ENCODE measurements around the gene ANKRD55.

Gene ANKRD55

DNA sequence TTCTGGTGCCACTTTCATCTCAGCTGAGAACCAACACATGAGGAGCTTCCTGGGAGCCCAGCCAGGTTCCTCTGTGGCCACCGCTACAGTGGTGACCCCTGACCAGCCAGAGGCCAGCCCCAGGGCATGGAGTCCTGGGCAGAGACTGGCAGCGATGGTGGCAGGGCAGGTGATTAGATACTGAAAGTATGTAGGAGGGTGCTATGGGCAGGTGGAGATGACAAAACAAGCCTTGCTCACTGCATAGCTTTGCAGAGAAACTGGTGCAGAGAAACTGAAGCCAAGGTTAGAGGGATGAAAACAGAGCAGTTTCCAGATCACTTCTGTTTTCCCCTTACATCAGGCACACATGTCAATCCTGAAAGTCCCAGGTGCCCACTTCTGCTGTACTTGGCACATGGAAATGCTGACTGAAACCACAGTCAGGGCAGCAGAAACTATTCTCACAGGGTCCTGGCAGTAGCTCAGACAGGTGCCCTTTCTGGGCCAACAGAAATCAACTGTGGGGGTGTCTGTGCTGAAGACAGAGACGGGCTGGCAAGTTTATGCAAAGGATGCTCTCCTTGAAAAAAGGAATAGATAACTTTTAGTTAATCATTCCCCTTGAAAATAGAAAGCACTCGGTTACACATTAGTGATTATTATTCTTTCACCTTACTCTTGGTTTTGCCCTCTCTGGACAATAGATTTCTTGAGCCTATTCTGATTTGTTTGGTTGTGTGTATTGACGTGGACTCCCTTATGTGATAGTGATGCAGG lies 90.3 kb downstream of the ANKRD55 start:
- no peaks in the 10 kb centered on the region for H3K36me3 ChIP-seq (ENCODE audit: control insufficient read depth, insufficient read depth, low read length)
- H3K4me3 ChIP-seq (replicated peaks; ENCODE audit: low read depth, low read length) = no peak overlapping the region
- peak; percentile 10 for DNase-seq (ENCODE audit: extremely low read depth, insufficient read length)
- TF ChIP-seq, protein P1, sequence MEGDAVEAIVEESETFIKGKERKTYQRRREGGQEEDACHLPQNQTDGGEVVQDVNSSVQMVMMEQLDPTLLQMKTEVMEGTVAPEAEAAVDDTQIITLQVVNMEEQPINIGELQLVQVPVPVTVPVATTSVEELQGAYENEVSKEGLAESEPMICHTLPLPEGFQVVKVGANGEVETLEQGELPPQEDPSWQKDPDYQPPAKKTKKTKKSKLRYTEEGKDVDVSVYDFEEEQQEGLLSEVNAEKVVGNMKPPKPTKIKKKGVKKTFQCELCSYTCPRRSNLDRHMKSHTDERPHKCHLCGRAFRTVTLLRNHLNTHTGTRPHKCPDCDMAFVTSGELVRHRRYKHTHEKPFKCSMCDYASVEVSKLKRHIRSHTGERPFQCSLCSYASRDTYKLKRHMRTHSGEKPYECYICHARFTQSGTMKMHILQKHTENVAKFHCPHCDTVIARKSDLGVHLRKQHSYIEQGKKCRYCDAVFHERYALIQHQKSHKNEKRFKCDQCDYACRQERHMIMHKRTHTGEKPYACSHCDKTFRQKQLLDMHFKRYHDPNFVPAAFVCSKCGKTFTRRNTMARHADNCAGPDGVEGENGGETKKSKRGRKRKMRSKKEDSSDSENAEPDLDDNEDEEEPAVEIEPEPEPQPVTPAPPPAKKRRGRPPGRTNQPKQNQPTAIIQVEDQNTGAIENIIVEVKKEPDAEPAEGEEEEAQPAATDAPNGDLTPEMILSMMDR (IDR thresholded peaks at IDR 0.05; ENCODE audit: insufficient read depth, low read length, poor library complexity, severe bottlenecking) = no peak
- no peaks in the 10 kb centered on the region for H3K27me3 ChIP-seq (replicated peaks; ENCODE audit: control insufficient read depth, insufficient read depth, low read length)

DNA sequence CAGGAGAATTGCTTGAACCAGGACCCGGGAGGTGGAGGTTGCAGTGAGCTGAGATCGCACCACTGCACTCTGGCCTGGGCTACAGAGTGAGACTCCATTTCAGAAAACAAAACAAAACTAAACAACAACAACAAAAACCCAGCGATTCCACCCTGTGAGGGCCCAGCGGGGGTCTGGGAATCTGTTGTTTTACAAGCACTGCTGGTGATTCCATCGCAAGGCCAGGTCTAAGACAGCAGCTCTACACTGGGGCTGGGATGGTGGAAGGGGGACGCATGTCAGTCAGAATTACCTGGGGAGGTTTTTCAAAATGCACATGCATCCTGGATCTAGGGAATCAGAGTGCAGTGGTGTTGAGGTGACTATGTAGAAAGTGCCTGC lies 90.9 kb downstream of the ANKRD55 start:
- Histone ChIP-seq H3K36me3 (ENCODE audit: control insufficient read depth, insufficient read depth, low read length) (no peaks in the 10 kb centered on the region), H3K27me3 (replicated peaks; ENCODE audit: control insufficient read depth, insufficient read depth, low read length) (no peaks in the 10 kb centered on the region), H3K4me3 (replicated peaks; ENCODE audit: low read depth, low read length) (no peak overlapping the region)
- TF ChIP-seq, protein P1 (IDR thresholded peaks at IDR 0.05; ENCODE audit: insufficient read depth, low read length, poor library complexity, severe bottlenecking) = no peak
- no peak for DNase-seq (ENCODE audit: extremely low read depth, insufficient read length)

DNA sequence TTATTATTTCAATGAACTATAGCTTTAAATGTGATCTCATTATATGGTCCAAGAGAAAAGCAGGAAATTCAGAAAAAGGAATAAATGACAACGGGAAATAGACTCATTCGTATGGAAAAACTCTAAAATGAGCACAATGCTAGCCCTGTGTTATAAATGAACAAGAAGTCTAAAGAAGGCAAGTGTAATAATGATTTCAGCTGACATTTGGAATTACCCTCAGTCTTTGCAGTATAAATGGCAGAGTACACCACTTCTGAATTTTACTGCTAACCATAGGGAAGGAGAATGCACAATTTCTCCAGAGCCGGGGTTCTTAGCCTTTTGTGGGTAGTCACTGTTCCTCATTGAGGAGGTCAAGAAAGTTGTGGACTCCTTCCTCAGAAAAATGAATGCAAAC lies 93.1 kb downstream of the ANKRD55 start:
- DNase-seq (ENCODE audit: extremely low read depth, insufficient read length) = no peak
- H3K27me3 ChIP-seq (replicated peaks; ENCODE audit: control insufficient read depth, insufficient read depth, low read length) = no peaks in the 10 kb centered on the region
- TF ChIP-seq, protein P1 (IDR thresholded peaks at IDR 0.05; ENCODE audit: insufficient read depth, low read length, poor library complexity, severe bottlenecking) = no peak
- H3K4me3 ChIP-seq (replicated peaks; ENCODE audit: low read depth, low read length) = no peak overlapping the region
- no peaks in the 10 kb centered on the region for H3K36me3 ChIP-seq (ENCODE audit: control insufficient read depth, insufficient read depth, low read length)

DNA sequence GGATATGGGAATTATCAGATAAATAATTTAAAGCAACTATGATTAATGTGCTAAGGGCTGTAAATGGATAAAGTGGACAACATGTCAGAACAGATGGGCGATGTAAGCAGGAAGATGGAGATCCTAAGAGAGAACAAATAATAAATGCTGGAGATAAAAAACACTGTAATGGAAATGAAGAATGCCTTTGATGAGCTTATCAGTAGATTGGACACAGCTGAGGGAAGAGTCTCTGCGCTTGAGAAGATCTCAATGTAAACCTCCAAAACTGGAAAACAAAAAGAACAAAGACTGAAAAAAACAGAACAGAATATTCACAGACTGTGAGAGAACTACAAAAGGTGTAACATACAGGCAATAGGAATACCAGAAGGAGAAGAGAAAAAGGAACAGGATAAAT lies 102.5 kb downstream of the ANKRD55 start:
- no peak overlapping the region for H3K4me3 ChIP-seq (replicated peaks; ENCODE audit: low read depth, low read length)
- TF ChIP-seq, protein P1 (IDR thresholded peaks at IDR 0.05; ENCODE audit: insufficient read depth, low read length, poor library complexity, severe bottlenecking) = no peak

DNA sequence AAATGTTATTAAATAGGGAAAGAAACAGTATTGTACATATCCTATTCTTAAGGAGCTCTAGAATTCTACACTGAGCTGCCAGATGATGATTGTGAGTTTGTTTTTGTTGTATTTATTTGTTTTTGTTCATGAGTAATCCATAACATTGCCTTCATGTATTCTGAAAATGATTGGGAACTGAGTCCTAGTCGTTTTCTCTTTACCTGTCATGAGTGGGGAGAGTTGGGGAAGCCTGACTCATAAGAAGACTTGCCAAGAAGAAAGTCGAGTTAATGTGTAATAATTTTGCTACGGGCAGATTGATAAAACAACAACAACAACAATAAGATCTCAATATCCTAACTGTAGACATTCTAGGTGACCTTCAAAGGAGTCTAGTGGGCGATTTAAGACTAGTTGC lies 103.8 kb downstream of the ANKRD55 start:
- no peaks in the 10 kb centered on the region; the same call in 1 of the 2 replicates for H3K27me3 ChIP-seq (replicated peaks; ENCODE audit: control insufficient read depth, insufficient read depth, low read length)
- no peak for DNase-seq (ENCODE audit: extremely low read depth, insufficient read length)
- no peaks in the 10 kb centered on the region for H3K36me3 ChIP-seq (ENCODE audit: control insufficient read depth, insufficient read depth, low read length)
- no peak overlapping the region for H3K4me3 ChIP-seq (replicated peaks; ENCODE audit: low read depth, low read length)
- TF ChIP-seq, protein P1 (IDR thresholded peaks at IDR 0.05; ENCODE audit: insufficient read depth, low read length, poor library complexity, severe bottlenecking) = no peak

More for the DNA sequence above, 102.5 kb downstream of the ANKRD55 start:
- DNase-seq (ENCODE audit: extremely low read depth, insufficient read length) = no peak
- Histone ChIP-seq H3K27me3 (replicated peaks; ENCODE audit: control insufficient read depth, insufficient read depth, low read length) (no peaks in the 10 kb centered on the region; the same call in 1 of the 2 replicates), H3K36me3 (ENCODE audit: control insufficient read depth, insufficient read depth, low read length) (no peaks in the 10 kb centered on the region)
